DOHH2 (cell line): Measurements from ENCODE around the gene BTRC.

Experiments used
- CTCF ChIP-seq: fragments of 200-600 bp; sonication (generic); IDR thresholded peaks from one replicate; pipeline ENCODE4 v1.5.1; 2014; ENCODE audit warnings: antibody characterized with exemption, mild to moderate bottlenecking, low read depth, low read length; ENCODE audit not compliant: poor library complexity, severe bottlenecking
- EZH2phosphoT487 ChIP-seq: fragments of 200-600 bp; sonication (generic); IDR thresholded peaks from 2 replicates; pipeline ENCODE4 v1.6.1; 2017; ENCODE audit warnings: borderline replicate concordance, mild to moderate bottlenecking, antibody characterized with exemption, low read length, moderate library complexity, mixed read lengths

GRCh38 chr10:101513733-101514132 lies 159.8 kb downstream of the BTRC start:
- TF ChIP-seq CTCF (no peak), EZH2phosphoT487 (no peak)
